GM12872 (cell line): ENCODE measurements around the gene VIPR2.

Experiments
- TF ChIP-seq, protein P1 (sequence below): IDR thresholded peaks from 3 replicates; pipeline ENCODE4 v1.5.1; 2011; ENCODE audit warnings: low read depth, mild to moderate bottlenecking, low read length, moderate library complexity; ENCODE audit not compliant: insufficient read depth

The VIPR2 gene

DNA sequence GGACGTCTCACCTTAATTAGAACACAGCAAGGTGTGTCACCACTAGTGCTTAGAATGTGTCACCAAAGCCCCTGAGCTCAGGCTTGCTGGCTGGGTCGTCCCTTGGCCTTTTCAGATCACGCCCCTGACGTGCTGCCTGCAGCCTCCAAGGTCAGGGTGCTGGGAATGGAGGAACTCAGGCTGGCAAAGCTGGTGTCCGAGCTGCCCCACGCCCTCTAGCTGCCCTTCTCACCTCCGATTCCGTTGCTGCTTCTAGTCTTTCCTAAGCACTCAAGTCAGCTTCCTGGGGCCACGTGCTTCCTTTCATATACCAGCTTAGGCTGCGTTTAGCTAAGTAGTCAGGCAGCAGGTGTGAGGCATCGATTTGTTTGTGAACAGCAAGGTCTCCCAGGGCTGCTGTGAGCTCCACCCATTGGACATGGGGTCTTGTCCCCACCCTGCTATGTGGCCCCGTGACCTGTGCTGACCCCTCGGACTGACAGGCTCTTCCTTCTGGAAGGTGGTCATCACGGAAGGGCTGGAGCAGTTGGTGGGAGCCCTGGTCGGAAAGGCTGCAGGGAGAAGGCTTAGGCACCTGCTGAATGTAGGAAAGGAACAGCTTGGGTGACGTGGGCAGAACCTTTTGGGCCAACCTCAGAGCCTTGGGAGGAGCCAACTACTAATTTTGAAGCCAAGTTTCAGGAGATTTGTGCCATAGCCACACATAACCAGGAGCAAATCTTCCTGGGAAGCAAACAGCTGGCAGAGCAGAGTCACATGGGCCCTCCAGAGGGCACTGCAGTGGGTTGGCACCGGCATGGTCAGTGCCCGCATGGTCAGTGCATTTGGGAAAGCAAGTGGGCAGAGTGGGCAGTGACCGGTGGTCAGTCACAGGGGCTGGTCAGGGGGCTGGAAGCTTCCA lies 28.8 kb downstream of the VIPR2 start:
- TF ChIP-seq, protein P1, sequence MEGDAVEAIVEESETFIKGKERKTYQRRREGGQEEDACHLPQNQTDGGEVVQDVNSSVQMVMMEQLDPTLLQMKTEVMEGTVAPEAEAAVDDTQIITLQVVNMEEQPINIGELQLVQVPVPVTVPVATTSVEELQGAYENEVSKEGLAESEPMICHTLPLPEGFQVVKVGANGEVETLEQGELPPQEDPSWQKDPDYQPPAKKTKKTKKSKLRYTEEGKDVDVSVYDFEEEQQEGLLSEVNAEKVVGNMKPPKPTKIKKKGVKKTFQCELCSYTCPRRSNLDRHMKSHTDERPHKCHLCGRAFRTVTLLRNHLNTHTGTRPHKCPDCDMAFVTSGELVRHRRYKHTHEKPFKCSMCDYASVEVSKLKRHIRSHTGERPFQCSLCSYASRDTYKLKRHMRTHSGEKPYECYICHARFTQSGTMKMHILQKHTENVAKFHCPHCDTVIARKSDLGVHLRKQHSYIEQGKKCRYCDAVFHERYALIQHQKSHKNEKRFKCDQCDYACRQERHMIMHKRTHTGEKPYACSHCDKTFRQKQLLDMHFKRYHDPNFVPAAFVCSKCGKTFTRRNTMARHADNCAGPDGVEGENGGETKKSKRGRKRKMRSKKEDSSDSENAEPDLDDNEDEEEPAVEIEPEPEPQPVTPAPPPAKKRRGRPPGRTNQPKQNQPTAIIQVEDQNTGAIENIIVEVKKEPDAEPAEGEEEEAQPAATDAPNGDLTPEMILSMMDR: no peak

DNA sequence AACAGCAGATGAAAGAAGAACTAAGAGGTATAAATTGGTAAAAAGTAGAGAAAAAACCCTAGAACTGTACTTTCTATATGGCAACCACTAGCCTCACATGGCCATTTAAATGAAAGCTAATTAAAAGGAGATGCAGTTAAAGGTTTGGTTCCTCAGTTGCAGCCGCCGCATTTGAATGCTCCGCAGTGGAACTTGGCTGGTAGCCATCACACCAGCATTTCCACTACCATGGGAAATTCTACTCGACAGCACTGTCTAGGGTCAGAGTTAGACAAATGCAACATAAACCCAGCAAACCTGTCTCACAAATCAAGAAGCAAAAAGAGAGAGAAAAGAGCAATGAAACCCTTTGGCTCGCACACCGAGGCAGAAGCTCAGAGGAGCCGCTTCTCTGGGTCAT lies 29.7 kb downstream of the VIPR2 start:
- TF ChIP-seq, protein P1: no peak

- TF ChIP-seq, protein P1: no peak
Observed at GRCh38 chr7:159114096-159114495, 30.6 kb downstream of the VIPR2 start.

DNA sequence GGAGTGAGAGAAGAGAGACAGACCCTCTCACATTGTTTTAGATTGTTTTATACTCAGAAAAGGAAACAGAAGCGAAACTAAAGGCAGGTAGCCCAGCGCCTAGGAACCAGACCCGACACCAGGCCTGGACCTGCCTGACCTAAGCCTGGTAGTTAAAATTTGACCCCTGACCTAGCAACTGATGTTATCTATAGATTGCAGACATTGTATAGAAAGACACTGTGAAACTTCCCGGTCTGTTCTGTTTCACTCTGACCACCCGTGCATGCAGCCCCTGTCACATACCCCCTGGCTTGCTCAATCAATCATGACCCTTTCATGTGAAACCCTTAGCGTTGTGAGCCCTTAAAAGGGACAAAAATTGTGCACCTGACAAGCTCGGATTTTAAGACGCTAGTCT lies 31.6 kb downstream of the VIPR2 start:
- TF ChIP-seq, protein P1: no peak

DNA sequence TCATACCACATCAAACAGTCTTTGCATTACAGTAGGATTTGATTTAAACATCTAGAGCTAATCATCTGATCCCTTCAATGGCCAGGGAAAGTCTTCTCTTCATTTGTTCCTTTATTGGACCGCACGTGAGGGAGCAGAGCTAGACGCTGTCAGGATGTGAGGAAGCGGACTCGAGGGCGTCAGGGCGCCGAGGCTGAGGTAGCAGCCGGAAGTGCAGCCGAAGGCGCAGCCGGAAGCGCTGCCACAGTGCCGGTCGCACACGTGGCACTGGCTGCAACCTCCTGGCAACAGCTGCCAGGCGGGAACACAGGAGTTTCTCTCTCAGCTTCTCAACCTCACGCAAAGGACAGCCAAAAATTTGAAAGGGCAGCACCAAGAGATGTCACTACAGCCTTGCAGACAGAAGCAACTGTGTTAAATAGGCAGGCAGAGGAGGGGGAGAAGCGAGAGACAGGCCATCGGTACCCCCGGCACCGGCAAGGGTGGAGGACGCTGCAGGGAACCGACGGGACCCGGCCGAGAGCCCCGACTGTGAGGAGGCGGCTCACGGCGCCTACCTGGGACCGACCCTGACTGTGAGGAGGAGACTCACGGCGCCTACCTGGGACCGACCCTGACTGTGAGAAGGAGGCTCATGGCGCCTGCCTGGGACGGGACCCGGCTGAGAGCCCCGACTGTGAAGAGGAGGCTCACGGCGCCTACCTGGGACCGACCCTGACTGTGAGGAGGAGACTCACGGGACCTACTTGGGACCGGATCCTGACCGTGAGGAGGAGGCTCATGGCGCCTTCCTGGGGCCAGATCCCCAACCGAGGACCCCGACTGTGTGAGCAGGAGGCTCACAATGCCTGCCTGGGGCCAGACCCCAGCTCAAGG lies 32.3 kb downstream of the VIPR2 start:
- TF ChIP-seq, protein P1: no peak

GRCh38 chr7:159109653-159110035 lies 35.0 kb downstream of the VIPR2 start:
- TF ChIP-seq, protein P1: no peak

DNA sequence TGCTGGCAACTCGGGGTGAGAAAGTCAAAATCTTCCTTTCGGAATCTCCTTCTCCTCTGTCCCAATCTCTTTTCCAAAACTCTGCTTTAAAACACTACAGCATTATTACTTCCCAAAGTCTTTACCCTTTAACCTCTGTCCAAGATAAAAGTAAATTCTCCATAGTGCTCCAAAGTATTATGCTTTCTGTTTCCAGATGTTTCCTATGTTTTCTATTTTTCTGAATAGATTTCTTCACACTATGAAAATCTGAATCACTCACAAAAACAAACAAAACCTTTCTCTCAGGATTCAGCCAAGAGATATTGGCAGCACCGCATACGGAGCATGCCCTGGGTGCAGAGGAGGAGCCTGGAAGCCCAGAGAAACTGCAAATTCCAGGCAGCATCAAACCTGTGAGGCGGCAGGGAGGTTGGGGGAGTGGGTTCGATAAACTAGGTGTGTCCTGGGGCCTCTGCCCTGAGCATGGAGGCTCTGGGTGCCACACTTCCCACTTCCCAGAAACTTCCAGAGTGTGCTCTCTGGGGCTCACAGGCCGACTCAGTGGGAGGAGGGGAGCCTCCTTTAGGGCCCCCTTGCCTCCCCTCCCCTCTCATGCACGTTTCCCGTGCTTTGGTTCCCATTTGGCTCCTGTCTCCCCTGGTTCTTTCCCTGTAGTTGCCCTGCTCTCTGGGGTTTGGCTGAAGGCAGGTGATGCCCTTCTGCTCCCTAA lies 35.6 kb downstream of the VIPR2 start:
- TF ChIP-seq, protein P1: no peak
